ENCODE measurements around the gene BORCS5.

The BORCS5 gene

DNA sequence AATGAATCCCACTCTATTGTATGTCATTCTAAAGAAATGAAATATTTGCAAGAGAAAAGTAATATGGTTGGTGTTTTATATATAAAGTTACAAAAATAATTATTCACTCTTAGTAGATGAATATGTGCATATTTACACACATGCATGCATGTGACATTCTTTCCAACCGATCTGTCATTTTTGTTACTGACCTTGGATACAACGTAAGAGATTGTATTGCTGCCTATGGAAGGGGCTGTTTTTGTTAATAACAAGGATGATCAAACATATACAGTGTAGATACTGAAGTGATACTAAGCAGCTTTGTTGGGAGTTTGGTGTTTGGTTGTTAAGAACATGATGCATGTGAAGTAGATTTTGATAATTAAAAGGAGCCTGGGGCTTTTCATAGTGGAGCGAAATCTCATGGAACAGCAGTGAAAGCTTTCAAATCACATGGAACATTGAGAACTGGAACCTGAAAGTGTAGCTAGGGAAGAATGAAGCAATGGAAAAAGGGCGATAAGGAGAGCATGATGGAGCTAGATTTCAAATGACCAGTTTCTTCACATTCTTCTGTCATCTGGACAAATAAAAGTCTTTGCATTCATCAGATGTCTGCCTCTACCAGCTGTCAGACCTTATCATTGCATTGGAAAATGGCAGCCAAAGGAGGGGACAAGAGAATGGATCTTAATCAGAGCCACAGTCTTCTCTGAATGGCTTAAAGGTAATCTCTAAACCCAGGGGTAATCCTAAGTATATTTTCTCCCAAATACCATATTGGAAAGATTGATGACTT lies 10.0 kb downstream of the BORCS5 start:
- no peak for TF ChIP-seq NFIC (IDR thresholded peaks at IDR 0.05)
- no peak for TF ChIP-seq FOXM1 (IDR thresholded peaks at IDR 0.05; ENCODE audit: borderline replicate concordance, low read depth)
- no peak for TF ChIP-seq CREB1 (IDR thresholded peaks at IDR 0.05; ENCODE audit: low read depth)
- TF ChIP-seq CEBPB (IDR thresholded peaks at IDR 0.05) = no peak
- TF ChIP-seq, protein P1, sequence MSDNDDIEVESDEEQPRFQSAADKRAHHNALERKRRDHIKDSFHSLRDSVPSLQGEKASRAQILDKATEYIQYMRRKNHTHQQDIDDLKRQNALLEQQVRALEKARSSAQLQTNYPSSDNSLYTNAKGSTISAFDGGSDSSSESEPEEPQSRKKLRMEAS (IDR thresholded peaks at IDR 0.05) = no peak
- TF ChIP-seq EGR1 (IDR thresholded peaks at IDR 0.05) = no peak
- no peak for TF ChIP-seq TAF1 (IDR thresholded peaks at IDR 0.05; ENCODE audit: low read depth)
- no peak for TF ChIP-seq RAD21 (IDR thresholded peaks at IDR 0.05; ENCODE audit: low read depth)
- no peak for TF ChIP-seq ZBTB7A (IDR thresholded peaks at IDR 0.05; ENCODE audit: low read depth)
- TF ChIP-seq TCF12 (IDR thresholded peaks at IDR 0.05; ENCODE audit: low read depth) = no peak
- no peak for TF ChIP-seq EP300 (IDR thresholded peaks at IDR 0.05; ENCODE audit: borderline replicate concordance)
- no peak for TF ChIP-seq TEAD4 (IDR thresholded peaks at IDR 0.05)

DNA sequence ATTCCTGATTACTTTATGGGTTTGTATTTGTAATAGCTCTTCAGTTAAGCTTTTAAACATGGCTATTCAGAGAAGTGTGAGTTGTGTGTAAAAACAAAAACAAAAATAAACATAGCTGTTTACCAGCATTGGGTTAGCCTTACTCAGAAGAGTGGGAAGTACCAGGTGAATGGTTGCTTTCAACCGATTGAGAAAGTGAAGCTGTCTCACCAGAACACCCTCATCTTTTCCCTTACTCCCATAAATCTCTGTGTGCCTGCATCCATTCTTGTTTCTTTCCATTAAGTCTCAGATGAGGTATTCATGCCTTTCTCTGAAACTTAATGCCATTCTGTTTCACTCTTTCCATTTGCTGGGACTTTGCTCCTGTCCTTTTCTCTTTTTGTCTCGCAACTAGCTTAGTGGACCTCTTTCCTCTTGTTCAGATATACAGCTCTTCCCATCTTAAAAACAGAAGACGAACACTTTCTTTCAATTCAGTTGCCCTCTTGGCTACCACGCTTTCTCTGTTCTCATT lies 10.7 kb downstream of the BORCS5 start:
- TF ChIP-seq EGR1 (IDR thresholded peaks at IDR 0.05) (no peak), RAD21 (IDR thresholded peaks at IDR 0.05; ENCODE audit: low read depth) (no peak), TAF1 (IDR thresholded peaks at IDR 0.05; ENCODE audit: low read depth) (no peak), YY1 (IDR thresholded peaks at IDR 0.05; ENCODE audit: low read depth) (no peak), CREB1 (IDR thresholded peaks at IDR 0.05; ENCODE audit: low read depth) (no peak), CEBPB (IDR thresholded peaks at IDR 0.05) (no peak), ZBTB7A (IDR thresholded peaks at IDR 0.05; ENCODE audit: low read depth) (no peak), TEAD4 (IDR thresholded peaks at IDR 0.05) (no peak), NFIC (IDR thresholded peaks at IDR 0.05) (no peak), TCF12 (IDR thresholded peaks at IDR 0.05; ENCODE audit: low read depth) (no peak), EP300 (IDR thresholded peaks at IDR 0.05; ENCODE audit: borderline replicate concordance) (no peak), FOXM1 (IDR thresholded peaks at IDR 0.05; ENCODE audit: borderline replicate concordance, low read depth) (no peak)
- TF ChIP-seq, protein P2, sequence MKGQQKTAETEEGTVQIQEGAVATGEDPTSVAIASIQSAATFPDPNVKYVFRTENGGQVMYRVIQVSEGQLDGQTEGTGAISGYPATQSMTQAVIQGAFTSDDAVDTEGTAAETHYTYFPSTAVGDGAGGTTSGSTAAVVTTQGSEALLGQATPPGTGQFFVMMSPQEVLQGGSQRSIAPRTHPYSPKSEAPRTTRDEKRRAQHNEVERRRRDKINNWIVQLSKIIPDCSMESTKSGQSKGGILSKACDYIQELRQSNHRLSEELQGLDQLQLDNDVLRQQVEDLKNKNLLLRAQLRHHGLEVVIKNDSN (IDR thresholded peaks at IDR 0.05) = no peak
- TF ChIP-seq, protein P1 (IDR thresholded peaks at IDR 0.05) = no peak
- TF ChIP-seq, protein P3, sequence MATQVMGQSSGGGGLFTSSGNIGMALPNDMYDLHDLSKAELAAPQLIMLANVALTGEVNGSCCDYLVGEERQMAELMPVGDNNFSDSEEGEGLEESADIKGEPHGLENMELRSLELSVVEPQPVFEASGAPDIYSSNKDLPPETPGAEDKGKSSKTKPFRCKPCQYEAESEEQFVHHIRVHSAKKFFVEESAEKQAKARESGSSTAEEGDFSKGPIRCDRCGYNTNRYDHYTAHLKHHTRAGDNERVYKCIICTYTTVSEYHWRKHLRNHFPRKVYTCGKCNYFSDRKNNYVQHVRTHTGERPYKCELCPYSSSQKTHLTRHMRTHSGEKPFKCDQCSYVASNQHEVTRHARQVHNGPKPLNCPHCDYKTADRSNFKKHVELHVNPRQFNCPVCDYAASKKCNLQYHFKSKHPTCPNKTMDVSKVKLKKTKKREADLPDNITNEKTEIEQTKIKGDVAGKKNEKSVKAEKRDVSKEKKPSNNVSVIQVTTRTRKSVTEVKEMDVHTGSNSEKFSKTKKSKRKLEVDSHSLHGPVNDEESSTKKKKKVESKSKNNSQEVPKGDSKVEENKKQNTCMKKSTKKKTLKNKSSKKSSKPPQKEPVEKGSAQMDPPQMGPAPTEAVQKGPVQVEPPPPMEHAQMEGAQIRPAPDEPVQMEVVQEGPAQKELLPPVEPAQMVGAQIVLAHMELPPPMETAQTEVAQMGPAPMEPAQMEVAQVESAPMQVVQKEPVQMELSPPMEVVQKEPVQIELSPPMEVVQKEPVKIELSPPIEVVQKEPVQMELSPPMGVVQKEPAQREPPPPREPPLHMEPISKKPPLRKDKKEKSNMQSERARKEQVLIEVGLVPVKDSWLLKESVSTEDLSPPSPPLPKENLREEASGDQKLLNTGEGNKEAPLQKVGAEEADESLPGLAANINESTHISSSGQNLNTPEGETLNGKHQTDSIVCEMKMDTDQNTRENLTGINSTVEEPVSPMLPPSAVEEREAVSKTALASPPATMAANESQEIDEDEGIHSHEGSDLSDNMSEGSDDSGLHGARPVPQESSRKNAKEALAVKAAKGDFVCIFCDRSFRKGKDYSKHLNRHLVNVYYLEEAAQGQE (IDR thresholded peaks at IDR 0.05; ENCODE audit: low read depth) = no peak

DNA sequence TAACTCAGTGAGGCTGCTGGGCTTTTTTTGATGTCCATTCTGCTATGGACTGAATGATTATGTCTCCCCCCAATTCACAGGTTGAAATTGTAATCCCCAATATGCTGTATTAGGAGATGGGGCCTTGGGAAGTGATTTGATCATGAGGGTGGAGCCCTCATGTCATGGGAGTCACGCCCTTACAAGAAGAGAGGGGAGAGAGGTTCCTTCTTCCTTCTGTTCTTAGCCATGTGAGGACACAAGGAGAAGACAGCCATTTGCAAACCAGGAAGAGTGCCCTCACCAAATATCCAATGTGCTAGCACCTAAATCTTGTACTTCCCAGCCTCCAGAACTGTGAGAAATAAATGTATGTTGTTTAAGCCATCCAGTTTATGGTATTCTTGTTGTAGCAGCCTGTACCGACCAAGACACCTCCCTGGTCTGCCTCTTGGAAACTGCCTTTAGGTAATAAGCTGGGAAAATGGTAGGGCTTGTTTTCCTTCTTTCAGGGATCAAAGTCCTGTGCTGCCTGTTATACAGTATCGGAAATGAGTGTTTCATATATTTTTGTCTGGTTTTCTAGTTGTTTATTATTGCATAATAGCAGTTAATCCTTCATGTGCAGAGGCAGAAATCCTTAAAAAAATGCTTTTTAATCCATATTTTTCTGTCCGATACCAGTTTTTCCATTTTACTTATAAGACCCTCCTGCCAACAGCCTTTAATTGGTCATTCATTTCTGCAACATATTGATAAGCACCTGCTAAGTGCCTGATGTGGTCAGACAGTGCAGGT lies 16.3 kb downstream of the BORCS5 start:
- TF ChIP-seq TCF12 (IDR thresholded peaks at IDR 0.05; ENCODE audit: low read depth) (no peak), TEAD4 (IDR thresholded peaks at IDR 0.05) (no peak), CEBPB (IDR thresholded peaks at IDR 0.05) (no peak)

DNA sequence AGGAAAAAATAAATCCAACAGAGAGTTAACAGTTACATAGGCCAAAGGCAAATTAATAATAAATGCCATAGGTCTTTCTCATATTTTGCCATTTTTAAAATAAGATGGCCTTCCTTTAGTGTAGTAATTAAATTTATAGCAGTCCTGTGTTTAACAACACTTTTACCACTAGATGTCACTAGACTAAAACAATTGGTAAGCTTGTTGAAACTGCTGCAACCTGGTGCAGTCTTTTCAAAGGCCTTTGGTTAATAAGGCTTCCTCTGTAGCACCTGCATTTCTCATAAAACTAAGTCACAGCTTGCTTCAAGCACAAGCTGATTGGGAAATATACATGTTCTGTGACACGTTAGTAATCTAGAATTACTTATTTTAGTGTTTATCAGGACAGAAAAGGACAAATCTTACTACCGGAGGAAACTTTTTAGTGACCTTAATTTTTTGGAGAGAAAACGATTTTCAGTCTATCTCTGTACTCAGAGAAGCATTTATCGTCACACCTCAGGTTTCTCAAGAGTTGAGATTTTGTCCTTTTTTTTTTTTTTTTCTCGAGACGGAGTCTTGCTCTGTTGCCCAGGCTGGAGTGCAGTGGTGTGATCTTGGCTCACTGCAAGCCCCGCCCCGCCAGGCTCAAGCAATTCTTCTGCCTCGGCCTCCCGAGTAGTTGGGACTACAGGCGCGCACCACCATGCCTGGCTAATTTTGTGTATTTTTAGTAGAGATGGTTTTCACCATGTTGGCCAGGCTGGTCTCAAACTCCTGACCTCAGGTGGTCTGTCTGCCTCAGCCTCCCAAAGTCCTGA lies 20.0 kb downstream of the BORCS5 start:
- TF ChIP-seq, protein P3 (IDR thresholded peaks at IDR 0.05; ENCODE audit: low read depth) = no peak
- peak; percentile 99 for TF ChIP-seq RAD21 (IDR thresholded peaks at IDR 0.05; ENCODE audit: low read depth)

DNA sequence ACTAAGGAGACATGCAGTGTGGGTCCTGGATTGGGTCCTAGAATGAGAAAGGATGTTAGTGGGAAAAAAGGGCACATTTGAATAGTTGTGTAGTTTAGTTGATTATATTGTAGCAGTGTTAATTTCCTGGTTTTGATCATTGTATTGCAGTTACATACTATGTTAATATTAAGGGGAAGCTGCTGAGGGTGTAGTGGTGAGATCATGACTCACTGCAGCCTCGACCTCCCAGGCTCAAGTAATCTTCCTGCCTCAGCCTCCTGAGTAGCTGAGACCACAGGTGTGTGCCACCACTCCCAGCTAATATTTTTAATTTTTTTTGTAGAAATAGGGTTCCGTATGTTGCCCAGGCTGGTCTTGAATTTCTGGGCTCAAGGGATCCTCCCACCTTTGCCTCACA lies 21.7 kb downstream of the BORCS5 start:
- no peak for TF ChIP-seq EP300 (IDR thresholded peaks at IDR 0.05; ENCODE audit: borderline replicate concordance)
